GM18519 (cell line): Measurements from ENCODE around the gene AP1M2.
"Not testable (repeated sequence)": the region's sequence is repeated elsewhere in the genome, so short reads cannot be mapped to it uniquely, and the experiment has no call there.

Source experiments
- ATAC-seq: cut with Tn5 transposase; IDR thresholded peaks from one replicate; pipeline ENCODE4 v1.9.1; 2021; ENCODE audit warnings: mild to moderate bottlenecking, moderate library complexity; ENCODE audit not compliant: unreplicated experiment, low FRiP score

AP1M2 gene

GRCh38 chr19:10566408-10566657 lies 20.8 kb downstream of the AP1M2 start:
- ATAC-seq = no peak

- peak; percentile 31 for ATAC-seq
These were observed 21.3 kb downstream of the AP1M2 start, which contains the start of gene KRI1 for GRCh38 chr19:10565567-10566407. Gene KRI1 (minus strand): TSS chr19:10566010. CDS start chr19:10565999, 11 bp downstream.

DNA sequence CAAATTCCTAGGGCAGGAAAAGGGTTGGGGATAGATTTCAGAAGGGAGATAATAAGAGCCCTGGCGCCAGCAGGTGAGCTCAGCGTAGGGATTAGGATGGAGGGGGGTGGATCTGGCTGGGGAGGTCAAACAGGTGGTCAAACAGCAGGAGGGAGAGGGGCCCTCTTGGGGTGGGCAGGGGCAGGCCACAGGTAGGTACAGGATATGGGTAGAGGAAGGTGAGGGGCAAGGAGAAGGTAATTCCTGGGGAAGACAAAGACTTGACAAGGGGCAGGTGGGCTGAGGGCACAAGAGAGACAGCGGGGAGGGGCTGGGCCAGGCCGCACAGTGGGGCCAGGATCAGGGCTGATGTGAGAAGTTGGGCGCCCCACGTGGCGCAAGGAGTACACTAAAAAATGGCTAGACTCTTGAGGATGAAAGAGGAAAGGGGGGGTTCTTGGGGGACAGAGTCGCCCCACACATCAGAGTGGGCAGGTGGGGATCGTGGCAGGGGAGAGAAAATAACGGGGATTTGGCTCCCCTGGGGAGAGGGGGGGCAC lies 22.0 kb downstream of the AP1M2 start:
- ATAC-seq = no peak

DNA sequence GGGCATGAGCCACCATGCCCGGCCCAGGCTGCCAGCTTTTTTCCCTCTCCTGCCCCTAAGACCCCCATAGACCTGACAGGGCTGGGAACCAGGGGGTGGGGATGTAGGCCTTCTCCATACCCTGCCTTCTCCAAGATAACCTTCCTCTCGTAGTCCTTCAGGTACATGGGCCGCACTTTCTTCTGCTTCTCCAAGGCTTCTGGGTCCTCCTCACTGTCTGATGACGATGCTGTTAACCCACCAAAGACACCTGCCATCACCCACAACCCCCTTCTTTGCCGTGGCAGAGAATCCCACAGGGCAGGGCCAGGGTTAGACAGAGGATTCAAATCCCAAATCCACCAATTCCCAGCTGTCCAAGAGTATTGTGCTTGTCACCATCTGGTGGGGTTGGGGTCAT lies 24.5 kb downstream of the AP1M2 start:
- ATAC-seq = no peak

- ATAC-seq = no peak
These were observed 27.0 kb downstream of the AP1M2 start for GRCh38 chr19:10560154-10560553.

- ATAC-seq = no peak
These were observed 29.4 kb downstream of the AP1M2 start for GRCh38 chr19:10557603-10558197.

DNA sequence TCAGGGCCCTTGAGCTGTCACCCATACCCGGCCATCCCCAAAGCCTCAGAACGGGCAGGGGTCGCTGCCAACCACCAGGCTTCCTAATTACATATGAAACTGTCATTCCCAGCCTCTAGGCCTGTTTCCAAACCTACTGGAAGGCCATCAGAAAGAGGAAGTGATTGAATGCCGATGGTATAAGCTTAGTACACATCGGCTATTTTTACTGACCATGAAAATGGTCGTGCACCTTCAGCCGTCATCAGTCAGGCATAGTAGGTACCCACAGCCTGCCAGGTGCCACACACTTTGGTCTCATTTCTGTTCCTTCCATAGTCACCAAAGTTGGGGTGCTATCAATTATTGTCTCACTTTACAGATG lies 31.5 kb downstream of the AP1M2 start:
- no peak for ATAC-seq

DNA sequence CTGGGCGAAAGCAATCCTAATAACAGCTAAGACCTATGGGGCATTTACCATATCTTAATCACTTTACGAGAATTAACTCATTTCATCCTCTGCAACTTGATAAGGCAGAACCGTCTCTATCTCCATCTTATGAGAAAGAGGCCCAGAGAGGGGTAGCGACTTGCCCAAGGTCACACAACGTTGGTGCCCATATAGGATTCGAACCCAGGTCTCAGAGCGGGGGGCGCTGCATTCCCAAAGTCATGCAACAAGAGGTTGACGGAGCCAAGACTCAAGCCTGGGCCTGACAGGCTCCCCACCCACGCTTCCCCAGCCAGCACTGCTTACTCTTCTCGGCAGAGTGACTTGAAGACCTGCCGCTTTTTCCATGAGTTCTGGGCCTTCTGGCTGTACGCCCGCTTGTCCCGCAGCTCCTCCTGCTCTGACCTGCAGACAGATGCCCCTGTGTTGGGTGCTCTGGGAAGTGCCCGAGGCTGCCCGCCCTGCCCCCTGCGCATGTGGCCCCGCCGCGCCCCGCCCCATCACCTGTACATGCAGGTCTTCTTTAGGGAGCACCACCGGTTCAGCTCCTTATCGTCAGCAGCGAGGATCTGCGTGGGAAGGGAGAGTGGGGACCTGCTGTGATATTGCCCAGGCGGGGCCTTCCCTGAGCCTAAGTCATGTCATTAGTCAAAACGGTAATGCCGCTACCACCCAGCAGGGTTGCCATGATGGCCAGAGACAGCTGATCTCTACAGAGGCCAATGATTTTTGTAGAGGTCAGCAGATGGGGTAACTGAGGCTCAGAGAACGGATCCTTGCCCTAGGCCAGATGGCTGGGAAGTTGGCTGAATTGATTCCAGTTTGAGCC lies 32.1 kb downstream of the AP1M2 start:
- no peak for ATAC-seq

DNA sequence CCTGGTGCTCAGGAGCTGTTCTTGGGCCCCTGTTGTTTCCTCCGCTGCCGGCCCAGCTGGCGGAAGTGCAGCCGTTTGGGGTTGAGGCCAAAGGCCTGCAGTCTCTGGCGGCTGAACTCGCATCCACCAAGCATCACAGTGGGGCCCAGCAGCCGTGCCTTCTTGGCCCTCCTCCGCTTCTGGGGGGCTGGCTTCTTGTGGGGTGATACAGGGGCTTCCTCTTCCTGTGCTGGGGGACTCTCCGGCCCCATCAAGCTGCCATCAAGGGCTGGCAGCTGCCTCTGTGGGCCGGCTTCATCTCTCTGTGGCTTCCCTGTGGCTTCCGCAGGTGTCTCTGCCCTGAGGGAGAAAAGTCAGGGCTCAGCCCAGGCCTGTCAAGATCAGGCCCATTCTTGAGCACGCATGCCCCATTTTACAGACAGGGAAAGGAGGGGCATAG lies 33.1 kb downstream of the AP1M2 start:
- no peak for ATAC-seq

DNA sequence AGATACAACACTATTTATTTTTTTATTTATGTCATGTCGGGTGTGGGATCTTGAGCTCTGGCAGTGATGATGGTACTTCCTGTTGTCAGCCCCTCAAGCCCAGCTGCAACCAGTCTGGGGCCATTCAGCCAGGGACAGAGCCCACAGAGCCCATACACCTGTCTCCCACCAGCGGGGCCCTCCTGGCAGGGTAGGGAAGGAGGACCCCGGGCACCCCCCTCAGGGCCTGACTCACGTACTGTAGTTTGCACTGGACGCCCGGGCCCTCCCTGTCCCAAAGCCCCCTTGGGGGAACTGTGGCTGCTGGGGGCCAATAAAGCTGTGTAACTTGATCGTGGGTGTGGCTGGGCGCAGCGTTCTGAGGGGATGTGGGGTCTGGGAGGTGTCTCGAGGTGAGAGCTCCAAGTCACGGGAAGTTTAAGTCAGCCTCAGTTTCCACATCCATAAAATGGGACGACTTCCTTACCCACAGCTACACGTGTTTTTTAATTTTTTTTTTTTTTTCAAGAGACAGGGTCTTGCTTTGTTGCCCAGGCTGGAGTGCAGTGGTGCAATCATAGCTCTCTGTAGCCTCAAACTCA lies 33.9 kb downstream of the AP1M2 start:
- no peak for ATAC-seq

DNA sequence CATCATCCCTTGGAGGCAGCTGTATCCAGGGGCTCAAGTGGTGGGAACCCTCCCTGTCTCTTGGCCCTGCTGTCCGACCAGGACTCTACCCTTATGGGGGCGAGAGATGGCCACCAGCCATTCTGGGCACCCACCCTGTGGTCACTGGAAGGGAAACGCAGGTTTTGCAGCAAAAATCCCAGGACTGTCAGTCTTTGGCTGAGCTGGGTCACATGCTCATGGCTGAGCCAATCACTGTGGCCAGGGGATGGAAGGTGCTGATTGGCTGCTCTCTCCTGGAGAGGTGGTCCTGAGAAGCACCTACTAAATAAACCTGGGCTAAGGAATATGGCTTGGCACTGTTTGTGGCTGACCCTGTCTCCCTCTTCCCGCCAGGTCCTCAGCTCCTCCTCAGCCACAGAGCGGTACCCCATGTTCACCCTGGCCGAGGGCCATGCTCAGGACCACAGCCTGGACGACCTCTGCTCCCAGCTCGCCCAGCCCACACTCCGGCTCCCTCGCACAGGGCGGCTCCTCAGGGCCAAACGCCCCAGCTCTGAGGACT lies 34.5 kb downstream of the AP1M2 start:
- ATAC-seq = no peak

GRCh38 chr19:10551698-10552301 lies 35.3 kb downstream of the AP1M2 start:
- ATAC-seq = no peak

GRCh38 chr19:10551006-10551405 lies 36.1 kb downstream of the AP1M2 start:
- ATAC-seq = not testable (repeated sequence)

DNA sequence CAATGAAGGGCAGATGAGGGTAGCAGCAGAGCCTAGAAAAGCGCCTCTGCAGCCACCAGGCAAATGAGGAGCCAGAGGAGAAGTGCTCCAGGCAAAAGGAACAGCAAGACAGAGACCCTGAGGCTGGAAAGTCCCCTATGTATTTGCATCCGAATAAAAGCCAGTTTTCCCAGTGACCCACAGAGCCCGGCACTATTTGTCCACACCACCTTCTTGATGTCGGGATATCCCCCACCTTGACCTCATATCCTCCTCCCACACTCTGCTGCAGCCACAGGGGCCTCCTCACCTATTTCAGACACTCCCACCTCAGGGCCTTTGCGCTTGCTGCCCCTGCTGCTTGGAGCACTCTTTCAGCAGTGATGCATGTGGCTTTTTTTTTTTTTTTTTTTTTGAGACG lies 36.8 kb downstream of the AP1M2 start:
- no peak for ATAC-seq

DNA sequence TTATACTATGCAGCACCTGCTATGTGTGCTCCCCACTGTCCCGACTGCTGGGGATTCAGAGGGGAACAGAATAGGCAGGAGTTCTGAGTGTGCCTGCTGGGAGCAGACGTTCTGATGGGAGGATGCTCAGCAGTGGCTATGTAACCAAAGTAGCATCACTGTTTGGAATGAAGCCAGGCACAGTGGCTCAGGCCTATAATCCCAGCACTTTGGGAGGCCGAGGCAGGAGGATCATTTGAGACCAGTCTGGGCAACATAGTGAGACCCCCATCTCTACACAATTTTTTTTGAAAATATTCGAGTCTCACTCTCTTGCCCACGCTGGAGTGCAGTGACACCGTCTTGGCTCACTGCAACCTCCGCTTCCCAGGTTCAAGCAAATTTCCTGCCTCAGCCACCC lies 37.4 kb downstream of the AP1M2 start:
- ATAC-seq = no peak

DNA sequence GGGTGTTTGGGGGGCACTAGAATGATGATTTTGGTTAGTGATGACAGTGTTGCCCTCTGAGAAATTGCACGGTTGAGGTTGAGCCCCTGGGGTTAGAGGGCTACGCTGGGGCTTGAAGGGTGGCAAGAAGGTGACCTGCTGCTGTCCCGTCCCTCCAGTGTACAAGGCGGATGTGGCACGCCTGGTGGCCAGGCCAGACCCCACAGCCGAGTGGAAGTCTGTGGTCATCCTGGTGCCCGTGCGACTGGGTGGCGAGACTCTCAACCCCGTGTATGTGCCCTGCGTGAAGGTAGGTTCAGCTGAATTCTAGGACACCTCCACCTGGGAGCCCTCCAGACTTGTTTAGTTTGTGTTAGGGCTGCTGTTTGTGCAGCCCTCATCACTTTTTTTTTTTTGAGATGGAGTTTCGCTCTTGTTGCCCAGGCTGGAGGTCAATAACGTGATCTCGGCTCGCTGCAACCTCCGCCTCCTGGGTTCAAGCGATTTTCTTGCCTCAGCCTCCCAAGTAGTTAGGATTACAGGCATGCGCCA lies 38.3 kb downstream of the AP1M2 start:
- no peak for ATAC-seq

DNA sequence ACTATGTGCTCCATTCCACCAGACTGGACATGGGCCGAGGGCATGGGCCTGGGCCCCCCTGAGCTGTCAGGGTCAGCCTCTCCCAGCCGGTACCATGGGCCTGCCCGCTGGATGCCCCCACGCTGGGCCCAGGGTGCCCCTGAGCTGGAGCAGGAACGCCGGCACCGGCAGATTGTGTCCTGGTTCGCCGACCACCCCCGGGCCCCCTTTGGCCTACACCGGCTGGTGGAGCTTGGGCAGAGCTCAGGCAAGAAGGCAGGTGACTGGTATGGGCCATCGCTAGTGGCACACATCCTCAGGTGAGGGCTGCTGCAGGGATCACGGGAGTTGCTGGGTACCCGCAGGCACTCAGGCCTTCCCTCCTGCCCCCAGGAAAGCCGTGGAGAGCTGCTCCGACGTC lies 40.3 kb downstream of the AP1M2 start:
- ATAC-seq = no peak

- no peak for ATAC-seq
These were observed 42.3 kb downstream of the AP1M2 start for GRCh38 chr19:10544753-10545251.

- no peak for ATAC-seq
These were observed 42.8 kb downstream of the AP1M2 start for GRCh38 chr19:10544242-10544752.
